Ovary (tissue), 3 donors: Measurements from ENCODE around the gene KRT27.

Source experiments
- EP300 ChIP-seq: sonication (generic); formaldehyde crosslinking; IDR thresholded peaks from one replicate; pipeline ENCODE4 v1.6.1; 2017; ENCODE audit warnings: antibody characterized with exemption
- TF ChIP-seq, protein P1 (sequence below), 3 donors: fragments of 450-650 bp in 2 of 3; fragments of 200-600 bp in 1 of 3; IDR thresholded peaks; one replicate each; pipeline versions ENCODE4 v1.5.1 to v1.8.0; 2016 to 2022; ENCODE audit warnings: antibody characterized with exemption in 3 of 3, mild to moderate bottlenecking in 1 of 3
- donor health status: DM: no; HTN: no; CAD: no.

DNA sequence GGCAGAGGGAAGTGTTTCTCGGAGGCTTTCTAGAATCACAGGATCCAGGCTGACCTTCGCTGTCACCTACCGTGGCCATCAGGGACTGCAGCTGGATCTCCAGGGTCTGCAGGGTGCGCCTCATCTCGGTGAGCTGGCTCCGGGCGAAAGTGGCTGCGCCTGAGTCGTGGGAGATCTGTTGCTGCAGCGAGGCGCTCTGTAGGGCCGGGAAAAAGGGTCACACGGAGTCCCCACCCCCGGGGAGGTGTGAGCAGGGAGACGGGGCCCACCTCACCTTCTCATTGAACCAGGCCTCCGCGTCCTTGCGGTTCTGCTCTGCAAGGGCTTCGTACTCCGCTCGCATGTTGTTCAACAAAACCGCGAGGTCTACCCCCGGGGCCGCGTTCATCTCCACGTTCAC is 14.5 kb upstream of the KRT27 start:
- no peak for TF ChIP-seq EP300
- TF ChIP-seq, protein P1, sequence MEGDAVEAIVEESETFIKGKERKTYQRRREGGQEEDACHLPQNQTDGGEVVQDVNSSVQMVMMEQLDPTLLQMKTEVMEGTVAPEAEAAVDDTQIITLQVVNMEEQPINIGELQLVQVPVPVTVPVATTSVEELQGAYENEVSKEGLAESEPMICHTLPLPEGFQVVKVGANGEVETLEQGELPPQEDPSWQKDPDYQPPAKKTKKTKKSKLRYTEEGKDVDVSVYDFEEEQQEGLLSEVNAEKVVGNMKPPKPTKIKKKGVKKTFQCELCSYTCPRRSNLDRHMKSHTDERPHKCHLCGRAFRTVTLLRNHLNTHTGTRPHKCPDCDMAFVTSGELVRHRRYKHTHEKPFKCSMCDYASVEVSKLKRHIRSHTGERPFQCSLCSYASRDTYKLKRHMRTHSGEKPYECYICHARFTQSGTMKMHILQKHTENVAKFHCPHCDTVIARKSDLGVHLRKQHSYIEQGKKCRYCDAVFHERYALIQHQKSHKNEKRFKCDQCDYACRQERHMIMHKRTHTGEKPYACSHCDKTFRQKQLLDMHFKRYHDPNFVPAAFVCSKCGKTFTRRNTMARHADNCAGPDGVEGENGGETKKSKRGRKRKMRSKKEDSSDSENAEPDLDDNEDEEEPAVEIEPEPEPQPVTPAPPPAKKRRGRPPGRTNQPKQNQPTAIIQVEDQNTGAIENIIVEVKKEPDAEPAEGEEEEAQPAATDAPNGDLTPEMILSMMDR (IDR thresholded peaks at IDR 0.05), result no peak
